Measurements from ENCODE around the gene ASPHD2.
A peak's percentile ranks its signal among the peaks of the same experiment; 100 is the strongest.

ASPHD2 gene, protein sequence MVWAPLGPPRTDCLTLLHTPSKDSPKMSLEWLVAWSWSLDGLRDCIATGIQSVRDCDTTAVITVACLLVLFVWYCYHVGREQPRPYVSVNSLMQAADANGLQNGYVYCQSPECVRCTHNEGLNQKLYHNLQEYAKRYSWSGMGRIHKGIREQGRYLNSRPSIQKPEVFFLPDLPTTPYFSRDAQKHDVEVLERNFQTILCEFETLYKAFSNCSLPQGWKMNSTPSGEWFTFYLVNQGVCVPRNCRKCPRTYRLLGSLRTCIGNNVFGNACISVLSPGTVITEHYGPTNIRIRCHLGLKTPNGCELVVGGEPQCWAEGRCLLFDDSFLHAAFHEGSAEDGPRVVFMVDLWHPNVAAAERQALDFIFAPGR

DNA sequence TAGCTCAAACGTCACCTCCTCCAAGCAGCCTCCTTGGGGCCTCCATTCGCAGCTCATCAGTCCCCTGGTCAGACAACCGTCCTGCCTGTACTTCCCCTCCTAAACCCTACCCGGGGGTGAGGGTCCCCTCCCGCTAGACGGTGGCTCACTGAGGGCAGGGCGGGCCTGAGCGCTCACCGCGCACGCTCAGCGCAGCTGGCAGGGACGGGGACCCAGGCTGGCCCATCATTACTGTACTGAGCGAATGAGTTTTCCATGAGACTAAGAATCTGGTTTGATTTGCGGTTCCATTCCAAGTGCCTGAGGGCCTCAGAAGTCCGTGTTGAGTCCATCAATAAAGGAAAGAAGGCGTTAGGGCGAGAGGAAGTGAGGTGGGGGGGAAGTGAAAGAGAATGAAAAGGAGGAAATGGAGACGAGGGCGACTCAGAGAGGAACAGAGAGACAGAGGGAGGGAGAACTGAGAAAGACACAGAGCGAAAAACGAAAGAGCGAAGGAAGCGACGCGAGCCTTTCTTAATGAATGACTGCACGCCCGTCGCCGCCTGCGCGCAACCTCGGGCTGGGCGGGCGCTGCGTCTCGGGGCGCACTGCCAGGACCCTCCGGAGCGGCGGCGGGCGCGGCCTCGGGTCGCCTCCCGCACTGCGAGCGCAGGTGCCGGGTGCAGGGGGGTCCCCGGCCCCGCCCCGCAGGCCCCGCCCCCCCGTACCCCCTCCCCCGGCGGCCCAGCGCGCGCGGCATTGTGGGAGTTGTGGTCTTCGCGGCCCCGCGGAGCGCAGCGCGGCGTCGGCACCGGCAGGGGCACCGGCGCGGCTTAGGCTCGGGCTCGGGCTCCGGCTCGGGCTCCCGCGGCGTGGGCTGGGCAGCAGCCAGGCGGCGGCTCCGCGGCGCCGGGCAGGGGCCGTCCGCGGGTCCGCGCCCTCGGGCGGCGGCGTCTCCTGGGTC, at the start of gene ASPHD2:
TSS of gene ASPHD2 (plus strand) at position 746 of the 943 bp plus-strand sequence. CDS start 4,356 bp downstream, outside the sequence.
- peak within 1 kb of the TSS; percentile 61 for H3K4me3 ChIP-seq (ENCODE audit: low read depth, low read length)
- no peak for DNase-seq (ENCODE audit: low read depth)
- TF ChIP-seq, protein P1, sequence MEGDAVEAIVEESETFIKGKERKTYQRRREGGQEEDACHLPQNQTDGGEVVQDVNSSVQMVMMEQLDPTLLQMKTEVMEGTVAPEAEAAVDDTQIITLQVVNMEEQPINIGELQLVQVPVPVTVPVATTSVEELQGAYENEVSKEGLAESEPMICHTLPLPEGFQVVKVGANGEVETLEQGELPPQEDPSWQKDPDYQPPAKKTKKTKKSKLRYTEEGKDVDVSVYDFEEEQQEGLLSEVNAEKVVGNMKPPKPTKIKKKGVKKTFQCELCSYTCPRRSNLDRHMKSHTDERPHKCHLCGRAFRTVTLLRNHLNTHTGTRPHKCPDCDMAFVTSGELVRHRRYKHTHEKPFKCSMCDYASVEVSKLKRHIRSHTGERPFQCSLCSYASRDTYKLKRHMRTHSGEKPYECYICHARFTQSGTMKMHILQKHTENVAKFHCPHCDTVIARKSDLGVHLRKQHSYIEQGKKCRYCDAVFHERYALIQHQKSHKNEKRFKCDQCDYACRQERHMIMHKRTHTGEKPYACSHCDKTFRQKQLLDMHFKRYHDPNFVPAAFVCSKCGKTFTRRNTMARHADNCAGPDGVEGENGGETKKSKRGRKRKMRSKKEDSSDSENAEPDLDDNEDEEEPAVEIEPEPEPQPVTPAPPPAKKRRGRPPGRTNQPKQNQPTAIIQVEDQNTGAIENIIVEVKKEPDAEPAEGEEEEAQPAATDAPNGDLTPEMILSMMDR (IDR thresholded peaks at IDR 0.05; ENCODE audit: control insufficient read depth, extremely low read depth, insufficient read depth), result no peak

DNA sequence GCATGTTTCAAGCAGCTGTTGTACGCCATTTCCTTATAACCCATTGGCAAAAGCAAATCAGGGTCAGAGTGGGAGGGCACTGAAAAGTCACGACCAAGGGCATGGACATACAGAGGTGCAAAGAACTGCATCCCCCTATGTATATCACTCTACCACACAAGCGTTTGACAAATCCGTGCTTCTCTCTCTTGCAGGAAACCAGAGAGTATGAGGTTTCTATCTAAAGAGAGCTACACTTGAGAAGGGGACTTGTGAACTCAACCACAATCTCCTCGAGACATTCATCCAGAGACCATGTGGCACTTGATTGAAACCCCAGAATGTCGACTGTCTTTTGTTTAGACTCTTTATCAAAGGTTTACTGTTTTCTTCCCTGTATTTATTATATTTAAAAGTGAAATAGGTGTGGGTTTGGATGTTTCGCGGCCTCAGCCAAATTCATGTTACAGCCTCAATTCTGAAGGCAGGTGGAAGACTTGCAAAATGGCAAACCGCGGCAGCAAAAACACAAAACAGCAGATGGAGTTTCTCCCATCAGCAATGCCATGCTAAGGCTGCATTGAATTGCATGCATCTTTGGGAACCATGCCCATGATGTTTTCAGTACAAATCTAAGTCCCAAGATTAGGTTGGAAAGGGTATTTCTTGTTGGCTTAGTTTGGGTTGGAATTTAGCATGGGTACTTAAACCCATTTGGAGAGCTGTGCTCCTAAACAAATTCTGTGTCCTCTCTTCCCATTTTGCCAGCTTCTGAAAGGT, 48.8 kb upstream of the ASPHD2 start:
- H3K4me3 ChIP-seq (ENCODE audit: low read depth, low read length), result no peak overlapping the region
- no peak for DNase-seq (ENCODE audit: low read depth)
- TF ChIP-seq, protein P1 (IDR thresholded peaks at IDR 0.05; ENCODE audit: control insufficient read depth, extremely low read depth, insufficient read depth), result no peak

DNA sequence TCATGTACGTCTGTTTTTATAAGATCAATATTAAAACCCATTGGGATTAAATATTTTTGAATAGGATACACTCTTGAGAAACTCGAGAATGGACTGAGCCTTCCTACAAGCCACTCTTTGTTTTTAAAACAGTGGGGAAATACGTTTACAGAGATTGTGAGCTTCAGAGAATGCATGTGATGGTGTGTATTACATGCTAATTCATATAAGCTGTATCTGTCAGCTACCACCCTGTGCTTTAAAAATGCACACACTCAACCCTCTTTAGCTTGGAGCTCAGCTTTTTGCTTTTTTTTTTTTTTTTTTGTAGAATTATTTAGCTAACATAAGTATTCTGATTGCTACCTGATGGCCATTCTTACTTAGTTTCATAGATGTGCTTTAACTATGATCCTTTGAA, 46.3 kb upstream of the ASPHD2 start:
- no peak overlapping the region for H3K4me3 ChIP-seq (ENCODE audit: low read depth, low read length)
- no peak for DNase-seq (ENCODE audit: low read depth)
- TF ChIP-seq, protein P1 (IDR thresholded peaks at IDR 0.05; ENCODE audit: control insufficient read depth, extremely low read depth, insufficient read depth), result no peak

DNA sequence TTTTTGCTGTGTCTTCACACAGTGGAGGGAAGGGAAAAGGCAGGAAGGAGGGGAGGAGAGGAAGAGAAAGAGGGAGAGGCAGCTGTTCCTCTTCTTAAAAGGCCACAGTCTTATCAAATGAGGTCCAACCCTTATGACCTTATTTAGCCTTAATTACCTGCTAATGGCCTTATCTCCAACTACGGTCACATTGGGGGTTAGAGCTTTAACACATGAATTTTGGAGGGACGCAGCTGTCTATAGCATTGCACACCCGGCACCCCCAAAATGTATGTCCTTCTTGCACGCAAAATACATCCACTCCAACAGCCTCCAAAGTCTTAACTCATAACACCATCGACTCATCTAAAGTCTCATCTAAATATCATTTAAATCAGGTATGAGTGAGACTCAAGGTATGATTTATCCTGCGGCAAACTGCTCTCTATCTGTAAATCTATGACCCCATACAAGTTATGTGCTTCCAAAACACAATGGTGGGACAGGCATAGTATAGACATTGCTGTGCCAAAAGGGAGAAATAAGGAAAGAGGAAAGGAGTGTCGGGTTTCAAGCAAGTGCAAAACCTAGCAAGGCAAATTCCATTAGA, 45.0 kb upstream of the ASPHD2 start:
- TF ChIP-seq, protein P1 (IDR thresholded peaks at IDR 0.05; ENCODE audit: control insufficient read depth, extremely low read depth, insufficient read depth), result no peak
- H3K4me3 ChIP-seq (ENCODE audit: low read depth, low read length), result no peak overlapping the region
- no peak for DNase-seq (ENCODE audit: low read depth)

DNA sequence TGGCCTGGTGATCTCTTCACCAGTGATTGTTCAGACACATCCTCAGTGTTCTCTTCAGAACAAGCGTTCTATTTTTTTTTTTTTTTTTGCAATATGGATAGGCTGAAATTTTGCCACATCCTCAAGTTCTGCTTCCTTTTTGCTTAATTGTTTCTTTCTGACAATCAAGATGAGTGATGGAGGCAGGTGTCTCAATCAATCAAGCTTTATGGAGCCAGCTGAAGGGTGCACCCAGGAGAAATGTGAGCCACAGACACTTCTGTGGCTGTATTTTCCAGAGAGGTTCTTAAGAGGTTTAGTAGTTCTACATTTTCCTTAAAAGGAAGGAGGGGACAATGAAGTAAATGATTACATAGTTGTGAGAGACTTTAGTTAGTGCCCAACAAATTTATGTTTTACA, 43.9 kb upstream of the ASPHD2 start:
- H3K4me3 ChIP-seq (ENCODE audit: low read depth, low read length), result no peak overlapping the region
- TF ChIP-seq, protein P1 (IDR thresholded peaks at IDR 0.05; ENCODE audit: control insufficient read depth, extremely low read depth, insufficient read depth), result no peak
- no peak for DNase-seq (ENCODE audit: low read depth)

DNA sequence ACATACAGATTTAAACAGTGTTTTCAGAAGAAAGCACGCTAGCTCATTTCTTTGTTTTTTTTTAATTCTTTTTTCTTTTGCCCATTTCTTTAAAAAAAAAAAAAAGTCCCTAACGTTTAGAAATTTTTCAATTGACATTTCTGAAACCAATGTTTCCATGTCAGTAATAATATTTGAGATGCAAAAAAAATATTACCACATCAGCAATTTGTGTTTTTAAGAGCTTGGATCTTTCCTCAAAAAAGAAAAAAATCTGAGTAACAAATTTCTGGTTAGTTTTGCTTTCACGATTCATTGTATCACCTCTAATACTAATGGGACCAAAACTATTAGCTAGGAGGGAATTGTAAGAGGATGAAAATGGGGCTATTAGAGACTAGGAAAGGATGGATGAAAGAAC, 39.9 kb upstream of the ASPHD2 start:
- TF ChIP-seq, protein P1 (IDR thresholded peaks at IDR 0.05; ENCODE audit: control insufficient read depth, extremely low read depth, insufficient read depth), result no peak
- DNase-seq (ENCODE audit: low read depth), result no peak
- no peak overlapping the region for H3K4me3 ChIP-seq (ENCODE audit: low read depth, low read length)

Data from LNCaP clone FGC (cell line).